GM23248 (cell line): ENCODE results near the gene DUSP22. TPM values are rescaled to one million over a fixed set of nuclear protein-coding genes. Genes with fewer than 3 reads are reported as not detected.

Source experiments
- DNase-seq: peaks from one replicate; pipeline ENCODE4 v3.0.0-alpha.2; 2015
- H2AFZ ChIP-seq: fragments of 200-600 bp; sonication (generic); 2 replicates; pipeline ENCODE4 v1.6.1; 2016; ENCODE audit warnings: antibody characterized with exemption
- H3F3A ChIP-seq: fragments of 200-600 bp; sonication (generic); 2 replicates; pipeline ENCODE4 v1.6.1; 2016; ENCODE audit warnings: mild to moderate bottlenecking, antibody characterized with exemption, mixed run types; ENCODE audit not compliant: insufficient read depth
- H3K27ac ChIP-seq: fragments of 200-600 bp; sonication (generic); 2 replicates; pipeline ENCODE4 v1.5.1; 2016; ENCODE audit warnings: mild to moderate bottlenecking
- H3K27me3 ChIP-seq: fragments of 200-600 bp; sonication (generic); replicated peaks from 2 replicates; pipeline ENCODE4 v1.6.1; 2016; ENCODE audit warnings: mild to moderate bottlenecking; ENCODE audit not compliant: insufficient read depth
- H3K36me3 ChIP-seq: fragments of 200-600 bp; sonication (generic); 2 replicates; pipeline ENCODE4 v1.6.1; 2016; ENCODE audit warnings: low read depth, mild to moderate bottlenecking
- H3K4me1 ChIP-seq: fragments of 200-600 bp; sonication (generic); 2 replicates; pipeline ENCODE4 v1.6.1; 2016; ENCODE audit warnings: mild to moderate bottlenecking; ENCODE audit not compliant: insufficient read depth
- H3K4me2 ChIP-seq: fragments of 200-600 bp; sonication (generic); one replicate; pipeline ENCODE4 v1.6.1; 2016; ENCODE audit warnings: mild to moderate bottlenecking; ENCODE audit not compliant: unreplicated experiment
- H3K4me3 ChIP-seq: fragments of 200-600 bp; sonication (generic); 2 replicates; pipeline ENCODE4 v1.5.1; 2016; ENCODE audit warnings: mild to moderate bottlenecking
- H3K79me2 ChIP-seq: fragments of 200-600 bp; sonication (generic); 2 replicates; pipeline ENCODE4 v1.6.1; 2016; ENCODE audit warnings: mild to moderate bottlenecking; ENCODE audit not compliant: insufficient read depth
- H3K9ac ChIP-seq: fragments of 200-600 bp; sonication (generic); 2 replicates; pipeline ENCODE4 v1.6.1; 2016; ENCODE audit warnings: mild to moderate bottlenecking
- H3K9me2 ChIP-seq: fragments of 200-600 bp; sonication (generic); 2 replicates; pipeline ENCODE4 v1.6.1; 2016; ENCODE audit warnings: mixed run types, mild to moderate bottlenecking, moderate library complexity; ENCODE audit not compliant: insufficient read depth
- H3K9me3 ChIP-seq: fragments of 200-600 bp; sonication (generic); one replicate; pipeline ENCODE4 v1.6.1; 2017; ENCODE audit warnings: low read depth
- H4K20me1 ChIP-seq: fragments of 200-600 bp; sonication (generic); 2 replicates; pipeline ENCODE4 v1.6.0; 2016; ENCODE audit not compliant: insufficient read depth
- EZH2 ChIP-seq: fragments of 200-600 bp; sonication (generic); IDR thresholded peaks from 2 replicates; pipeline ENCODE4 v1.6.1; 2018; ENCODE audit warnings: antibody characterized with exemption, mild to moderate bottlenecking; ENCODE audit not compliant: insufficient read depth, poor library complexity, severe bottlenecking
- EZH2phosphoT487 ChIP-seq: fragments of 200-600 bp; sonication (generic); IDR thresholded peaks from 2 replicates; pipeline ENCODE4 v1.6.1; 2018; ENCODE audit warnings: antibody characterized with exemption, moderate library complexity, mild to moderate bottlenecking, low read depth; ENCODE audit not compliant: insufficient read depth
- WGBS, 2 experiments: methylation state at CpG; one replicate each; pipeline ENCODE4 v1.1.6; 2015 to 2017; ENCODE audit warnings: low lambda C conversion rate in 2 of 2, low coverage in 1 of 2; ENCODE audit errors: missing lambda C conversion rate in 2 of 2; 5-methylcytosine and 5-hydroxymethylcytosine counted together
- in situ Hi-C: fragments of 300-500 bp; cut with MboI; formaldehyde crosslinking; loops from 2 replicates; pipeline ENCODE4 v1.15.0; 2020
- polyA plus RNA-seq: library from polyadenylated mRNA; unstranded; fragments of >200 nt; fragmentation: Nextera tagmentation; extraction: Ambion mirVana; gene quantifications from 2 replicates; pipeline ENCODE4 v1.2.1, GENCODE V29; 2016
- total RNA-seq: library from RNA; depleted of rRNA; stranded (reverse); fragments of >200 nt; shearing (Covaris generic); gene quantifications from 2 replicates; pipeline ENCODE4 v1.2.3, GENCODE V29; 2014

The DUSP22 gene
- total and polyA plus RNA-seq, 2 experiments from 2014 or later, result 12.4 to 15.7 TPM

DNA sequence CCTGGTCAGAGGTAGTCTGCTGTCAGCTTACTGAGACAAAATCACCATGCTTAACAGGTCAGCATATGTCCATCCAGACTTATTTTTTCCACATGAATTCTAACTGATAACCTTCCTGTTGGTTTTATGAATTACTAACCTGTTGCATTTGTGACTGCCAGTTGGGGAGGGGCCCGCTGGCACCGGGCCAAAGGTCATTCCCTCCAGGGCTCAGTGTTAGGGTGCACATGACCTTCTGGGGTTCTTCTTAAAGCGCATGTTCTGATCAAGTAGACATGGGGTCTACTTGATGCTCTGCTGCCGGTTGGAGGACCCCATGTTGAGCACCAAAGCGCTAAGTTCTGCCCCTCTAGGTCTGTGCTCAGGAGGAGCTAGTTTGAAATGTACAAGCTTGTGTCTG lies 15.6 kb downstream of the DUSP22 start:
- Histone ChIP-seq H3K4me1 (no peaks in the 10 kb centered on the region), H3F3A (no peaks in the 10 kb centered on the region), H3K79me2 (no peaks in the 10 kb centered on the region), H3K4me2 (no peak overlapping the region), H3K9me2 (no peaks in the 10 kb centered on the region), H3K9ac (no peak overlapping the region), H3K4me3 (no peak overlapping the region), H3K27ac (no peak overlapping the region), H4K20me1 (no peaks in the 10 kb centered on the region), H3K9me3 (no peaks in the 10 kb centered on the region), H3K36me3 (no peaks in the 10 kb centered on the region), H2AFZ (no peak overlapping the region), H3K27me3 (no peaks in the 10 kb centered on the region)
- DNase-seq, result no peak
- TF ChIP-seq EZH2phosphoT487, result no peak
- TF ChIP-seq EZH2, result no peak
- 54 to 55% methylated on average over 5 of the region's 5 CpGs for WGBS, 2 experiments
- in situ Hi-C loops, result no loop called here

DNA sequence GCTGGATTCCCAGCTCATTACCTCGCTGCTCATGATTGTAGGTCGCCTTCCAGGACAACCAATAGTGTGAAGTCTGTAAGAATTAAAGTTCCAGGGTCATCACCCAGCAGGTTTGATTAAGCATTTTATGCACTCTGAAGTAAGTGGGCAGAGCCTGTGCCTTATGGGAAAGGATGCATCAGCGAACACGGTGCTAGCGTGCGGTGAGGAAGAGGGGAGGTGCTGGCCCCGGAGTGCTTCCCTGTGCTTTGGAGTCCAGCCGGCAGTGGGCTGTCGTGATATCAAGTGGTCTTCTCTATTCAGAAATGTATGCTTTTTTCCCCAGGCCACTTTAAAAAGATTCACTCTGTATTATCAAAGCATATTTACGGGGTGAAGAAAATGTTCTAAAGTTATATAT lies 16.0 kb downstream of the DUSP22 start:
- no peak for DNase-seq
- in situ Hi-C loops, result no loop called here
- H2AFZ ChIP-seq, result no peak overlapping the region
- H3F3A ChIP-seq, result no peaks in the 10 kb centered on the region
- no peak overlapping the region for H3K4me3 ChIP-seq
- no peaks in the 10 kb centered on the region for H3K9me3 ChIP-seq
- H3K27me3 ChIP-seq, result no peaks in the 10 kb centered on the region
- H3K36me3 ChIP-seq, result no peaks in the 10 kb centered on the region
- H3K79me2 ChIP-seq, result no peaks in the 10 kb centered on the region
- no peak overlapping the region for H3K4me2 ChIP-seq
- H3K9ac ChIP-seq, result no peak overlapping the region
- TF ChIP-seq EZH2phosphoT487 (no peak), EZH2 (no peak)
- no peaks in the 10 kb centered on the region for H3K9me2 ChIP-seq
- no peaks in the 10 kb centered on the region for H3K4me1 ChIP-seq
- no peaks in the 10 kb centered on the region for H4K20me1 ChIP-seq
- no peak overlapping the region for H3K27ac ChIP-seq
- 75 to 85% methylated on average over 10 of the region's 10 CpGs for WGBS, 2 experiments

DNA sequence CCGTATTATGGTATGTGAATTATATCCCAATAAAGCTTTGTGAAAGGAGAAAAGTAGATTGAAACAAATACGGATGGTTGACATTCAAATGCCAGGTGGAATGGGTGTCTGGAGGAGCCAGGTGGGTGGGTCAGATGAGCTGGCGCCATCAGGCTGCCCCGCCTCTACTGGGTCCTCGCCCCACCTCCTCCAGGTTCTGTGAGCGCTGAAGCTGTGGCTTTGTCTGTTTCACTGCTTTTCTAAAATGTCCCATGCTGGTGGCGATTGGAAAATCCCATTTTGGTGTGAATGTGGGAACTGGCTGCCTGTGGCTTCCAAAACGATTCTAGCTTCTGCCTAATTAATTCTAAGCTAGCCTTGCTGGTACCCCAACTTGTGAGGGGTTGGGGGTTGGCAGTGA lies 16.5 kb downstream of the DUSP22 start:
- H3K9ac ChIP-seq, result no peak overlapping the region
- in situ Hi-C loops, result no loop called here
- no peaks in the 10 kb centered on the region for H3F3A ChIP-seq
- DNase-seq, result no peak
- no peaks in the 10 kb centered on the region for H3K79me2 ChIP-seq
- H3K4me3 ChIP-seq, result no peak overlapping the region
- H3K36me3 ChIP-seq, result no peaks in the 10 kb centered on the region
- H2AFZ ChIP-seq, result no peak overlapping the region
- no peak overlapping the region for H3K27ac ChIP-seq
- TF ChIP-seq EZH2, result no peak
- TF ChIP-seq EZH2phosphoT487, result no peak
- no peak overlapping the region for H3K4me2 ChIP-seq
- no peaks in the 10 kb centered on the region for H3K4me1 ChIP-seq
- WGBS, 2 experiments, result 64 to 70% methylated on average over 8 of the region's 8 CpGs
- H4K20me1 ChIP-seq, result no peaks in the 10 kb centered on the region
- H3K9me3 ChIP-seq, result no peaks in the 10 kb centered on the region
- no peaks in the 10 kb centered on the region for H3K9me2 ChIP-seq
- no peaks in the 10 kb centered on the region for H3K27me3 ChIP-seq

DNA sequence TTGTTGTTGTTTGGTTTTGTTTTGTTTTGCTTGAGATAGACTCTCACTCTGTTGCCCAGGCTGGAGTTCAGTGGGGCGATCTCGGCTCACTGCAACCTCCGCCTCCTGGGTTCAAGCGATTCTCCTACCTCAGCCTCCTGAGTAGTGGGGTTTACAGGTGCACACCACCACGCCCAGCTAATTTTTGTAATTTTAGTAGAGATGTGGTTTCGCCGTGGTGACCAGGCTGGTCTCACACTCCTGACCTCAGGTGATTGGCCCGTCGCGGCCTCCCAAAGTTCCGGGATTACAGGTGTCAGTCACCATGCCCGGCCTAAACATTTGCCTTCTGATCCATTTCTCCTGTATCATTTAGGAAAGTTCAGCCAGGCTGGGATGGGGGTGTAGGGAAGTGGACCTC lies 17.7 kb downstream of the DUSP22 start:
- H3K4me2 ChIP-seq, result no peak overlapping the region
- no peaks in the 10 kb centered on the region for H3K79me2 ChIP-seq
- H3K9me3 ChIP-seq, result no peaks in the 10 kb centered on the region
- TF ChIP-seq EZH2, result no peak
- TF ChIP-seq EZH2phosphoT487, result no peak
- WGBS, 2 experiments, result 76 to 80% methylated on average over 12 of the region's 12 CpGs
- in situ Hi-C loops, result no loop called here
- no peak overlapping the region for H3K4me3 ChIP-seq
- no peak overlapping the region for H3K9ac ChIP-seq
- H3K27ac ChIP-seq, result no peak overlapping the region
- DNase-seq, result no peak
- H3K27me3 ChIP-seq, result no peaks in the 10 kb centered on the region
- H3F3A ChIP-seq, result no peaks in the 10 kb centered on the region
- no peak overlapping the region for H2AFZ ChIP-seq
- H3K9me2 ChIP-seq, result no peaks in the 10 kb centered on the region
- no peaks in the 10 kb centered on the region for H3K4me1 ChIP-seq
- H3K36me3 ChIP-seq, result no peaks in the 10 kb centered on the region
- no peaks in the 10 kb centered on the region for H4K20me1 ChIP-seq

DNA sequence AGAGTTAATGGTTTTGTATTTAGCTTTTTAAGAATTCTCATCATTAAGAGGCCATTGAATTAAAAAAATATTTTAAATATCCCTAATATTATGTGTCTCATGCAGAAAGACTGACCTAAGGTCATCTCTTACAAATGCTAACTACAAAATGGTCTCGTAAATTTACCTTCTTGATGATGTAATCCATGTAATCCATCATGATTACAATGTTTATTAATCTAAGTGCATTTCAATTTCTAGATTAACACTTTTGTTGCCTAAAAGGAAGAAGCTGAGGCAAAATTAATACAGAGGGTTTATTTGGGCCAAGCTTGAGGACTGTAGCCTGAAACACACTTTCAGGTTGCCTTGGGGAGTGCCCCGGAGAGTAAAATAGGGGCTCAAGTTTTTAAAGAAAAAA lies 18.4 kb downstream of the DUSP22 start:
- no peak for DNase-seq
- Histone ChIP-seq H3K36me3 (no peaks in the 10 kb centered on the region), H2AFZ (no peak overlapping the region), H3K4me3 (no peak overlapping the region), H3K27ac (no peak overlapping the region), H3K9ac (no peak overlapping the region), H3K27me3 (no peaks in the 10 kb centered on the region), H3K4me1 (no peaks in the 10 kb centered on the region), H4K20me1 (no peaks in the 10 kb centered on the region), H3F3A (no peaks in the 10 kb centered on the region), H3K9me2 (no peaks in the 10 kb centered on the region), H3K9me3 (no peaks in the 10 kb centered on the region), H3K79me2 (no peaks in the 10 kb centered on the region), H3K4me2 (no peak overlapping the region)
- TF ChIP-seq EZH2, result no peak
- TF ChIP-seq EZH2phosphoT487, result no peak
- WGBS, 2 experiments, result 54 to 75% methylated on average over 2 of the region's 2 CpGs
- in situ Hi-C loops, result no loop called here
